Coronary artery (tissue), 2 donors: ENCODE measurements around the gene IGIP.

Source experiments
- DNase-seq: peaks from one replicate; pipeline ENCODE4 v3.0.0-alpha.2; 2017; ENCODE audit warnings: low spot score
- H3K27ac ChIP-seq, 2 donors: fragments of 200-600 bp; sonication (generic); one replicate each; pipeline ENCODE4 v1.5.1; 2016 to 2019
- H3K4me3 ChIP-seq: fragments of 200-600 bp; sonication (generic); 2 replicates; pipeline ENCODE4 v1.5.1; 2016; ENCODE audit warnings: mild to moderate bottlenecking, moderate library complexity
- TF ChIP-seq, protein P1 (sequence below): fragments of 200-600 bp; sonication (generic); IDR thresholded peaks from one replicate; pipeline ENCODE4 v1.5.1; 2019; ENCODE audit warnings: antibody characterized with exemption

Gene IGIP

GRCh38 chr5:140093179-140093578 lies 32.6 kb upstream of the IGIP start:
- DNase-seq = no peak
- no peak overlapping the region for H3K27ac ChIP-seq
- no peak overlapping the region for H3K4me3 ChIP-seq
- TF ChIP-seq, protein P1, sequence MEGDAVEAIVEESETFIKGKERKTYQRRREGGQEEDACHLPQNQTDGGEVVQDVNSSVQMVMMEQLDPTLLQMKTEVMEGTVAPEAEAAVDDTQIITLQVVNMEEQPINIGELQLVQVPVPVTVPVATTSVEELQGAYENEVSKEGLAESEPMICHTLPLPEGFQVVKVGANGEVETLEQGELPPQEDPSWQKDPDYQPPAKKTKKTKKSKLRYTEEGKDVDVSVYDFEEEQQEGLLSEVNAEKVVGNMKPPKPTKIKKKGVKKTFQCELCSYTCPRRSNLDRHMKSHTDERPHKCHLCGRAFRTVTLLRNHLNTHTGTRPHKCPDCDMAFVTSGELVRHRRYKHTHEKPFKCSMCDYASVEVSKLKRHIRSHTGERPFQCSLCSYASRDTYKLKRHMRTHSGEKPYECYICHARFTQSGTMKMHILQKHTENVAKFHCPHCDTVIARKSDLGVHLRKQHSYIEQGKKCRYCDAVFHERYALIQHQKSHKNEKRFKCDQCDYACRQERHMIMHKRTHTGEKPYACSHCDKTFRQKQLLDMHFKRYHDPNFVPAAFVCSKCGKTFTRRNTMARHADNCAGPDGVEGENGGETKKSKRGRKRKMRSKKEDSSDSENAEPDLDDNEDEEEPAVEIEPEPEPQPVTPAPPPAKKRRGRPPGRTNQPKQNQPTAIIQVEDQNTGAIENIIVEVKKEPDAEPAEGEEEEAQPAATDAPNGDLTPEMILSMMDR = no peak

DNA sequence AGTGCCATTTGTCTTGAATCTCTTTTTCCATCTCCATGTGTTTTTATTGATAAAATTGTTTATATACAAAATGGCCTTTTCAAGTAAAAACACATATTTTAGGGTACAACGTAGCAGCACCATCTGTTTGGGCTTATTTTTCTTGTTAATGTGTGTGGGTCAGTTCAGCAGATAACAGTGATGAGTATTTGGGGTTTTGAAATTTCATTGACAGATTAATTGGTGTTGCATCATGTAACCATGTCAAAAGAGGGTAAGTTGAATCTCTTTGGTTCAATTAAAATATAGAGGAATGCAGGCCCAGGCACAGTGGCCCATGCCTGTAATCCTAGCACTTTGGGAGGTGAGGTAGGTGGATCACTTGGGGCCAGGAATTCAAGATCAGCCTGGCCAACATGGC lies 31.9 kb upstream of the IGIP start:
- Histone ChIP-seq H3K27ac (no peak overlapping the region), H3K4me3 (no peak overlapping the region)
- DNase-seq = no peak
- TF ChIP-seq, protein P1 = no peak

GRCh38 chr5:140094889-140095288 lies 30.8 kb upstream of the IGIP start:
- TF ChIP-seq, protein P1 = no peak
- no peak overlapping the region for H3K27ac ChIP-seq
- DNase-seq = no peak
- H3K4me3 ChIP-seq = no peak overlapping the region

GRCh38 chr5:140101179-140101578 lies 24.6 kb upstream of the IGIP start:
- Histone ChIP-seq H3K27ac (no peak overlapping the region), H3K4me3 (no peak overlapping the region)
- TF ChIP-seq, protein P1 = no peak
- no peak for DNase-seq

- no peak for DNase-seq
- no peak overlapping the region for H3K4me3 ChIP-seq
- TF ChIP-seq, protein P1 = no peak
- H3K27ac ChIP-seq = no peak overlapping the region
These were observed 22.6 kb upstream of the IGIP start for GRCh38 chr5:140103154-140103553.

DNA sequence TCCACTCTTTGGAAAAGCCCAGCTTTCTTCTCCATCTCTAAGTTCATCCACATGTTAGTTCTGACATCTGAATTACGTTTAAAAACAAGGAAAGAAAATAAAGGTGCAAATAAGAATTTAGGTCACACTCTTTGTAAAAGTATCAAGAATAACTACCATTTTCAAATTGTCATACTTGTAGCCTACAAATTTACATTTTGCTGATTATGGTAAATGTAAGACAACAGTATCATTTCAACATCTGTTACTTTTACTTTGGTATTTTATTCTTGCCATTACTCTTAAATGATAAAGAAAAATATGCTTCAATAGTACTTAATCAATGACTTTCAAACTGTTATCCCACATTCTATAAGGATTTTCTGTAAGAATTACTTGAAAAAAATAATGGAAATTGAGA lies 21.6 kb upstream of the IGIP start:
- H3K4me3 ChIP-seq = no peak overlapping the region
- no peak overlapping the region for H3K27ac ChIP-seq
- TF ChIP-seq, protein P1 = no peak
- DNase-seq = no peak

GRCh38 chr5:140106101-140106500 lies 19.6 kb upstream of the IGIP start:
- no peak overlapping the region for H3K27ac ChIP-seq
- H3K4me3 ChIP-seq = no peak overlapping the region
- DNase-seq = no peak
- TF ChIP-seq, protein P1 = no peak
